Hepatocyte (in vitro differentiated cells): Measurements from ENCODE around the gene E2F1. TPM values are rescaled to one million over a fixed set of nuclear protein-coding genes. Genes with fewer than 3 reads are reported as not detected.

Experiments
- DNase-seq: peaks from one replicate; pipeline ENCODE4 v3.0.0-alpha.2; 2016; ENCODE audit warnings: low spot score
- H2AFZ ChIP-seq: fragments of 200-600 bp; sonication (generic); 2 replicates; pipeline ENCODE4 v1.6.0; 2016; ENCODE audit warnings: antibody characterized with exemption, mild to moderate bottlenecking
- H3K27ac ChIP-seq: fragments of 200-600 bp; sonication (generic); 2 replicates; pipeline ENCODE4 v1.5.1; 2016; ENCODE audit warnings: mild to moderate bottlenecking
- H3K27me3 ChIP-seq: fragments of 200-600 bp; sonication (generic); 2 replicates; pipeline ENCODE4 v1.6.1; 2016
- H3K36me3 ChIP-seq: fragments of 200-600 bp; sonication (generic); replicated peaks from 2 replicates; pipeline ENCODE4 v1.5.1; 2016; ENCODE audit warnings: low read depth; ENCODE audit not compliant: insufficient read depth
- H3K4me1 ChIP-seq: fragments of 200-600 bp; sonication (generic); 2 replicates; pipeline ENCODE4 v1.5.1; 2016; ENCODE audit warnings: mild to moderate bottlenecking, moderate library complexity; ENCODE audit not compliant: insufficient read depth
- H3K4me2 ChIP-seq: fragments of 200-600 bp; sonication (generic); 2 replicates; pipeline ENCODE4 v1.6.0; 2016
- H3K4me3 ChIP-seq: fragments of 200-600 bp; sonication (generic); 2 replicates; pipeline ENCODE4 v1.5.1; 2016; ENCODE audit warnings: mild to moderate bottlenecking
- H3K79me2 ChIP-seq: fragments of 200-600 bp; sonication (generic); 2 replicates; pipeline ENCODE4 v1.6.0; 2017; ENCODE audit warnings: mild to moderate bottlenecking
- H3K9me2 ChIP-seq: fragments of 200-600 bp; sonication (generic); replicated peaks from 2 replicates; pipeline ENCODE4 v1.6.0; 2017; ENCODE audit warnings: mild to moderate bottlenecking; ENCODE audit not compliant: insufficient read depth
- H3K9me3 ChIP-seq: fragments of 200-600 bp; sonication (generic); 2 replicates; pipeline ENCODE4 v1.5.1; 2016; ENCODE audit warnings: low read depth, mild to moderate bottlenecking
- H4K20me1 ChIP-seq: fragments of 200-600 bp; sonication (generic); 2 replicates; pipeline ENCODE4 v1.6.0; 2016; ENCODE audit warnings: mild to moderate bottlenecking; ENCODE audit not compliant: insufficient read depth, poor library complexity, severe bottlenecking
- CTCF ChIP-seq: fragments of 200-600 bp; sonication (generic); IDR thresholded peaks from 2 replicates; pipeline ENCODE4 v1.5.1; 2016; ENCODE audit warnings: antibody characterized with exemption, mild to moderate bottlenecking; ENCODE audit not compliant: poor library complexity
- EZH2 ChIP-seq: fragments of 200-600 bp; sonication (generic); IDR thresholded peaks from 2 replicates; pipeline ENCODE4 v1.6.1; 2016; ENCODE audit warnings: antibody characterized with exemption, mild to moderate bottlenecking, borderline replicate concordance
- EZH2phosphoT487 ChIP-seq: fragments of 200-600 bp; sonication (generic); IDR thresholded peaks from one replicate; pipeline ENCODE4 v1.6.1; 2018; ENCODE audit warnings: antibody characterized with exemption, mild to moderate bottlenecking, low read depth, moderate library complexity; ENCODE audit not compliant: unreplicated experiment, severe bottlenecking
- WGBS: methylation state at CpG from one replicate; pipeline ENCODE4 v1.1.6; 2016; ENCODE audit warnings: low lambda C conversion rate; ENCODE audit errors: missing lambda C conversion rate; 5-methylcytosine and 5-hydroxymethylcytosine counted together
- polyA plus RNA-seq: library from polyadenylated mRNA; unstranded; fragments of >200 nt; fragmentation: Nextera tagmentation; extraction: Ambion mirVana; gene quantifications from 2 replicates; pipeline ENCODE4 v1.2.1, GENCODE V29; 2016
- total RNA-seq: library from RNA; depleted of rRNA; stranded (reverse); fragments of >200 nt; gene quantifications from 2 replicates; pipeline ENCODE4 v1.2.3, GENCODE V29; 2014

E2F1 gene
- total and polyA plus RNA-seq, 2 experiments from 2014 or later = 9.1 to 11.8 TPM

DNA sequence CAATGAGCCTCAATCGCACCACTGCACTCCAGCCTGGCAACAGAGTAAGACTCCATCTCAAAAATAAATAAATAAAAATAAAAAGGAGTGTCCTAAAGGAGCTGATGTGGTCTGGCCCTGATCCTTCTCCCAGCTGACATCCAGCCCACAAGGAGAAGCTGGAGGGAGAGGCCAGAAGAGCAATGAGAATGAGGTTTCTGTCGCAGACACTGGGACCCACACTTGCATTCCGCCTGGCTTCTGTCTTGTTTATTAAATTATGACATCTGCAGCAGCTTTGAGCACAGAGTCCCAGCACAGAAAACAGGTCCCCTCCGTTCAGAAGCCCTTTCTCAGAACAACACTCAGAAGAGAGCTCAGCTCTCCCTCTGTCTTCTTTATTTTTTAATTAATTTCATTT lies 10.3 kb upstream of the E2F1 start:
- Histone ChIP-seq H3K4me2 (no peak overlapping the region), H3K4me1 (no peaks in the 10 kb centered on the region), H4K20me1 (no peaks in the 10 kb centered on the region), H3K4me3 (no peak overlapping the region), H3K27ac (no peak overlapping the region), H3K9me3 (no peaks in the 10 kb centered on the region), H3K9me2 (no peaks in the 10 kb centered on the region), H3K36me3 (no peaks in the 10 kb centered on the region), H3K79me2 (no peaks in the 10 kb centered on the region), H3K27me3 (no peaks in the 10 kb centered on the region), H2AFZ (no peak overlapping the region)
- DNase-seq = no peak
- WGBS = 79% methylated on average over 4 of the region's 4 CpGs
- no peak for TF ChIP-seq CTCF
- no peak for TF ChIP-seq EZH2phosphoT487
- TF ChIP-seq EZH2 = no peak

- Histone ChIP-seq H3K36me3 (no peaks in the 10 kb centered on the region), H3K9me2 (no peaks in the 10 kb centered on the region), H3K9me3 (no peaks in the 10 kb centered on the region), H3K4me2 (no peak overlapping the region), H3K27me3 (no peaks in the 10 kb centered on the region), H3K27ac (no peak overlapping the region), H2AFZ (no peak overlapping the region), H3K4me3 (no peak overlapping the region), H4K20me1 (no peaks in the 10 kb centered on the region), H3K4me1 (no peaks in the 10 kb centered on the region), H3K79me2 (no peaks in the 10 kb centered on the region)
- TF ChIP-seq CTCF (no peak), EZH2 (no peak), EZH2phosphoT487 (no peak)
- WGBS = 79% methylated on average over 6 of the region's 6 CpGs
- DNase-seq = no peak
Observed at GRCh38 chr20:33694639-33695012, 8.4 kb upstream of the E2F1 start.

DNA sequence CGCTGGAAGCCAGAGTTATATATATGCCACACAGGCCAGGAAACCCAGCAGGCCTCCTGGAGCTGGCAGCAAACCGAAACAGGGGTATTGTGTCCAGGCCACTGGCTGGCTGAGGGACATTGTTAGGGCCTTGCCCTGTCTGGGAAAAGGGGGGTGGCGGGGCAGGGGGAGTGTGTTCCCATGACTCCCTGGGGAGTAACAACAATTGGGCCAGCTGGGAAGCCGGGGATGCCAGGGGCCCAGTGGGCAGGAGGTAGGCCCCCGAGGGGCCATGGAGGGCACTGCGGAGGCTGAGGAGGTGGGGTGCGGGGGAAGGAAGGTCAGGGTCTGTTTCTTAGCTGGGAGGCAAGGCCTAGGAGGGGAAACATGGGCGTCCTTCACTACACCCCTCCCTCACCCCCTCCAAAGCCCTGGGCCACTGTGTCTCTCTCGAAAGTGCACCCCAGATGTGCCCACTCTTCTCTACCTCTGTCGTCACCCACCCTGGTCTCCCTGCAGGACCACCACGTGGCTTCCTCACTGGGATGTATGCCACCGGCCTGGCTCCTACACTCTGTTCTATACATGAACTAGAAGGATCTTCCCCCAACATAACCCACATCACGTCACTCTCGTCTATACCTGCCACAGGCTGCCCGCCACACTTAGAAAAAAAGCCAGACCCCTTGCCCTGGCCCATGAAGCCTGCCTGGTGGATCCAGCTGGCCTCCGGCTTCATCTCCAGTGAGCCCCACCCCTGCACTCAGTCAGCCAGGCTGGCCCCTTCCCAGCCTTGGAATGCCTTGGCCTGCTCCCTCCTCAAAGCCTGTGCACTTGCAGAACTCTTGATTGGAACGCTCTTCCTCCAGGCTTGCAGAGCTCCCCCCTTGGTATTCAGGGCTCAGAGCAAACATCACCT lies 7.8 kb upstream of the E2F1 start:
- Histone ChIP-seq H3K36me3 (no peaks in the 10 kb centered on the region), H4K20me1 (no peaks in the 10 kb centered on the region), H3K4me2 (no peak overlapping the region), H3K4me3 (no peak overlapping the region), H3K4me1 (no peaks in the 10 kb centered on the region), H2AFZ (no peak overlapping the region), H3K27me3 (no peaks in the 10 kb centered on the region), H3K79me2 (no peaks in the 10 kb centered on the region), H3K9me3 (no peaks in the 10 kb centered on the region), H3K27ac (no peak overlapping the region), H3K9me2 (no peaks in the 10 kb centered on the region)
- TF ChIP-seq EZH2phosphoT487 (no peak), CTCF (no peak), EZH2 (no peak)
- 87% methylated on average over 14 of the region's 17 CpGs for WGBS
- DNase-seq = no peak
